Measurements from ENCODE around the gene GARNL3. TPM values are rescaled to one million over a fixed set of nuclear protein-coding genes. Genes with fewer than 3 reads are reported as not detected.
A peak's percentile ranks its signal among the peaks of the same experiment; 100 is the strongest.

The GARNL3 gene
- total and polyA plus RNA-seq, 2 of the 13 experiments (the other 11 are each of a cell fraction or from before 2014, with no cell fraction given): 3.9 to 11.0 TPM

DNA sequence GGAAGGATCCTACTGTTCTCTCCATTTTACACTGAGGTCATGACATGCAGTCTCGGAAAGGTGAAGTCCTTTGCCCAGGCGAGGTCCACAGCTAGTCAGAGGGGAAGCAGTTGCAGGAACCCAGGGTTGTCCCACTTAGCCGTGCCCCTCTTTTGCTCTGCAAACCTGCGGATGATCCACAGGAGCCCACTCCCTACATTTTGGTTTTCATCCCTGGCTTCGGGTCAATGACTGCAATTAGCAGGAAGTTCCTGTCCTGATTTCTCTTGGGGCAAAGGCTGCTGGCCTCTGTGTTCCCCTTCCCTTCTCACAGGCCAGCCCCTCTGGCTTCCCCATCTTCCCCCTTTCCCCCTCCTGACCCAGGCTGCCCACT lies 133.7 kb downstream of the GARNL3 start:
- no peak for DNase-seq (ENCODE audit: low spot score)
- Histone ChIP-seq H2AFZ (ENCODE audit: low read length) (no peak overlapping the region), H3K4me3 (replicated peaks in 1 of 3; ENCODE audit: insufficient read depth in 1 of 3, low read depth in 2 of 3, low read length in 3 of 3) (peak overlapping the region; percentile 86 to 96 (median 88)), H3K4me1 (ENCODE audit: insufficient read depth, low read length) (peaks cover 59% of the 10 kb centered on the region), H3K27me3 (ENCODE audit: control insufficient read depth in 1 of 2, insufficient read depth in 2 of 2, low read length in 2 of 2) (no peaks in the 10 kb centered on the region), H3K9ac (ENCODE audit: insufficient read depth, low read depth, low read length) (peak overlapping the region; percentile 90), H3K27ac (ENCODE audit: extremely low read length, insufficient read depth, low read length) (peak overlapping the region; percentile 89), H3K36me3 (replicated peaks in 1 of 2; ENCODE audit: control insufficient read depth in 1 of 2, insufficient read depth in 2 of 2, low read length in 2 of 2) (peaks cover 16 to 30% of the 10 kb centered on the region in 2 experiments; a peak in 4 of 5 replicates), H3K4me2 (ENCODE audit: low read depth, low read length) (peak overlapping the region; percentile 94), H3K79me2 (ENCODE audit: insufficient read depth, low read length) (peaks cover 27% of the 10 kb centered on the region), H4K20me1 (ENCODE audit: insufficient read depth, low read length) (peaks cover 10% of the 10 kb centered on the region; the same call in 1 of the 2 replicates), H3K9me3 (ENCODE audit: low read length) (no peaks in the 10 kb centered on the region)
- no peak for ATAC-seq
- ChIA-PET POLR2A (interaction anchor here (0.5 to 5.4 kb wide), 8 partner anchors 9 to 1505 kb away, joined by 3 to 159 read pairs (median 8); no protein-coding TSS in a partner anchor), CTCF (ENCODE audit: low intra/inter-chr PET ratio, low total read pairs) (interaction anchor here (0.6 to 2.6 kb wide), 4 partner anchors 14 to 87 kb away, joined by 3 to 32 read pairs (median 8); no protein-coding TSS in a partner anchor)
- intact Hi-C loops (cut with micrococcal nuclease; ENCODE audit: unreplicated experiment) (loop anchor here (1.0 to 10.0 kb wide), 4 partner anchors 37 to 184 kb away; no protein-coding TSS in a partner anchor), in situ Hi-C loops (cut with HindIII; ENCODE audit: extremely low pct_ligation_motif_present, low pct_unique_long_range_greater_than_20kb) (loop anchor here (5.0 kb wide), 2 partner anchors 36 to 186 kb away; no protein-coding TSS in a partner anchor)
- no TSS peak for BruUV-seq (replicated peaks)
- no peak for FAIRE-seq
- 8% methylated on average over 5 of the region's 5 CpGs for WGBS (ENCODE audit: low lambda C conversion rate)
- TF ChIP-seq FOXC1 (CRISPR knock-in tag; IDR thresholded peaks at IDR 0.05; ENCODE audit: borderline replicate concordance): 0 out of 2 replicates have a peak, but pooled peaks have one; percentile 63
- TF ChIP-seq, protein P1, sequence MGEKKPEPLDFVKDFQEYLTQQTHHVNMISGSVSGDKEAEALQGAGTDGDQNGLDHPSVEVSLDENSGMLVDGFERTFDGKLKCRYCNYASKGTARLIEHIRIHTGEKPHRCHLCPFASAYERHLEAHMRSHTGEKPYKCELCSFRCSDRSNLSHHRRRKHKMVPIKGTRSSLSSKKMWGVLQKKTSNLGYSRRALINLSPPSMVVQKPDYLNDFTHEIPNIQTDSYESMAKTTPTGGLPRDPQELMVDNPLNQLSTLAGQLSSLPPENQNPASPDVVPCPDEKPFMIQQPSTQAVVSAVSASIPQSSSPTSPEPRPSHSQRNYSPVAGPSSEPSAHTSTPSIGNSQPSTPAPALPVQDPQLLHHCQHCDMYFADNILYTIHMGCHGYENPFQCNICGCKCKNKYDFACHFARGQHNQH (CRISPR knock-in tag; IDR thresholded peaks at IDR 0.05): 0 out of 2 replicates have a peak, but pooled peaks have one; percentile 1
- TF ChIP-seq ZSCAN25 (CRISPR knock-in tag; IDR thresholded peaks at IDR 0.05): no peak
- TF ChIP-seq, protein P2, sequence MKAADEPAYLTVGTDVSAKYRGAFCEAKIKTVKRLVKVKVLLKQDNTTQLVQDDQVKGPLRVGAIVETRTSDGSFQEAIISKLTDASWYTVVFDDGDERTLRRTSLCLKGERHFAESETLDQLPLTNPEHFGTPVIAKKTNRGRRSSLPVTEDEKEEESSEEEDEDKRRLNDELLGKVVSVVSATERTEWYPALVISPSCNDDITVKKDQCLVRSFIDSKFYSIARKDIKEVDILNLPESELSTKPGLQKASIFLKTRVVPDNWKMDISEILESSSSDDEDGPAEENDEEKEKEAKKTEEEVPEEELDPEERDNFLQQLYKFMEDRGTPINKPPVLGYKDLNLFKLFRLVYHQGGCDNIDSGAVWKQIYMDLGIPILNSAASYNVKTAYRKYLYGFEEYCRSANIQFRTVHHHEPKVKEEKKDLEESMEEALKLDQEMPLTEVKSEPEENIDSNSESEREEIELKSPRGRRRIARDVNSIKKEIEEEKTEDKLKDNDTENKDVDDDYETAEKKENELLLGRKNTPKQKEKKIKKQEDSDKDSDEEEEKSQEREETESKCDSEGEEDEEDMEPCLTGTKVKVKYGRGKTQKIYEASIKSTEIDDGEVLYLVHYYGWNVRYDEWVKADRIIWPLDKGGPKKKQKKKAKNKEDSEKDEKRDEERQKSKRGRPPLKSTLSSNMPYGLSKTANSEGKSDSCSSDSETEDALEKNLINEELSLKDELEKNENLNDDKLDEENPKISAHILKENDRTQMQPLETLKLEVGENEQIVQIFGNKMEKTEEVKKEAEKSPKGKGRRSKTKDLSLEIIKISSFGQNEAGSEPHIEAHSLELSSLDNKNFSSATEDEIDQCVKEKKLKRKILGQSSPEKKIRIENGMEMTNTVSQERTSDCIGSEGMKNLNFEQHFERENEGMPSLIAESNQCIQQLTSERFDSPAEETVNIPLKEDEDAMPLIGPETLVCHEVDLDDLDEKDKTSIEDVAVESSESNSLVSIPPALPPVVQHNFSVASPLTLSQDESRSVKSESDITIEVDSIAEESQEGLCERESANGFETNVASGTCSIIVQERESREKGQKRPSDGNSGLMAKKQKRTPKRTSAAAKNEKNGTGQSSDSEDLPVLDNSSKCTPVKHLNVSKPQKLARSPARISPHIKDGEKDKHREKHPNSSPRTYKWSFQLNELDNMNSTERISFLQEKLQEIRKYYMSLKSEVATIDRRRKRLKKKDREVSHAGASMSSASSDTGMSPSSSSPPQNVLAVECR (CRISPR knock-in tag; IDR thresholded peaks at IDR 0.05; ENCODE audit: borderline replicate concordance): 0 out of 2 replicates have a peak, but pooled peaks have one; percentile 1
- 0 out of 2 replicates have a peak, but pooled peaks have one; percentile 48 for TF ChIP-seq MAF1 (CRISPR knock-in tag; IDR thresholded peaks at IDR 0.05; ENCODE audit: borderline replicate concordance)
- 0 out of 2 replicates have a peak, but pooled peaks have one; percentile 1 for TF ChIP-seq ELF1 (CRISPR knock-in tag; IDR thresholded peaks at IDR 0.05)
- 0 out of 2 replicates have a peak, but pooled peaks have one; percentile 3 for TF ChIP-seq SP4 (CRISPR knock-in tag; IDR thresholded peaks at IDR 0.05)
- no peak for TF ChIP-seq TMF1 (CRISPR knock-in tag; IDR thresholded peaks at IDR 0.05; ENCODE audit: low read depth)
- TF ChIP-seq ZFP36L1 (CRISPR knock-in tag; IDR thresholded peaks at IDR 0.05): no peak
- TF ChIP-seq, protein P3, sequence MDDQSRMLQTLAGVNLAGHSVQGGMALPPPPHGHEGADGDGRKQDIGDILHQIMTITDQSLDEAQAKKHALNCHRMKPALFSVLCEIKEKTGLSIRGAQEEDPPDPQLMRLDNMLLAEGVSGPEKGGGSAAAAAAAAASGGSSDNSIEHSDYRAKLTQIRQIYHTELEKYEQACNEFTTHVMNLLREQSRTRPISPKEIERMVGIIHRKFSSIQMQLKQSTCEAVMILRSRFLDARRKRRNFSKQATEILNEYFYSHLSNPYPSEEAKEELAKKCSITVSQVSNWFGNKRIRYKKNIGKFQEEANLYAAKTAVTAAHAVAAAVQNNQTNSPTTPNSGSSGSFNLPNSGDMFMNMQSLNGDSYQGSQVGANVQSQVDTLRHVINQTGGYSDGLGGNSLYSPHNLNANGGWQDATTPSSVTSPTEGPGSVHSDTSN (CRISPR knock-in tag; IDR thresholded peaks at IDR 0.05; ENCODE audit: borderline replicate concordance): peak; percentile 41; the same call in 1 of the 2 replicates
- TF ChIP-seq ZNF839 (CRISPR knock-in tag; IDR thresholded peaks at IDR 0.05; ENCODE audit: borderline replicate concordance): no peak
- TF ChIP-seq YEATS2 (CRISPR knock-in tag; IDR thresholded peaks at IDR 0.05; ENCODE audit: borderline replicate concordance): 0 out of 2 replicates have a peak, but pooled peaks have one; percentile 3
- no peak for TF ChIP-seq AHR (CRISPR knock-in tag; IDR thresholded peaks at IDR 0.05)
- TF ChIP-seq, protein P4, sequence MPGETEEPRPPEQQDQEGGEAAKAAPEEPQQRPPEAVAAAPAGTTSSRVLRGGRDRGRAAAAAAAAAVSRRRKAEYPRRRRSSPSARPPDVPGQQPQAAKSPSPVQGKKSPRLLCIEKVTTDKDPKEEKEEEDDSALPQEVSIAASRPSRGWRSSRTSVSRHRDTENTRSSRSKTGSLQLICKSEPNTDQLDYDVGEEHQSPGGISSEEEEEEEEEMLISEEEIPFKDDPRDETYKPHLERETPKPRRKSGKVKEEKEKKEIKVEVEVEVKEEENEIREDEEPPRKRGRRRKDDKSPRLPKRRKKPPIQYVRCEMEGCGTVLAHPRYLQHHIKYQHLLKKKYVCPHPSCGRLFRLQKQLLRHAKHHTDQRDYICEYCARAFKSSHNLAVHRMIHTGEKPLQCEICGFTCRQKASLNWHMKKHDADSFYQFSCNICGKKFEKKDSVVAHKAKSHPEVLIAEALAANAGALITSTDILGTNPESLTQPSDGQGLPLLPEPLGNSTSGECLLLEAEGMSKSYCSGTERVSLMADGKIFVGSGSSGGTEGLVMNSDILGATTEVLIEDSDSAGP (CRISPR knock-in tag; IDR thresholded peaks at IDR 0.05; ENCODE audit: borderline replicate concordance): 0 out of 2 replicates have a peak, but pooled peaks have one; percentile 13
- no peak for TF ChIP-seq GFI1 (CRISPR knock-in tag; IDR thresholded peaks at IDR 0.05; ENCODE audit: borderline replicate concordance)
